Endothelial cell of umbilical vein (primary cell): ENCODE results near the gene OTULIN.

ENCODE experiments used
- CTCF ChIP-seq, 2 donors: IDR thresholded peaks; 1 replicate in 1 of 2; 2 replicates in 1 of 2; pipeline ENCODE4 v1.5.1; 2011; ENCODE audit warnings: low read length in 2 of 2, mild to moderate bottlenecking in 2 of 2, moderate library complexity in 2 of 2, control low read depth in 1 of 2, inconsistent platforms in 1 of 2, low read depth in 1 of 2; ENCODE audit not compliant: insufficient read depth in 1 of 2; ENCODE audit errors: extremely low read depth in 1 of 2
- EZH2 ChIP-seq: IDR thresholded peaks from 2 replicates; pipeline ENCODE4 v1.6.1; 2012; ENCODE audit warnings: borderline replicate concordance, low read depth, mild to moderate bottlenecking, moderate library complexity, low read length, inconsistent platforms; ENCODE audit not compliant: severe bottlenecking
- FOS ChIP-seq: IDR thresholded peaks from 2 replicates; pipeline ENCODE4 v1.6.1; 2011; ENCODE audit warnings: mild to moderate bottlenecking, low read length, moderate library complexity, borderline replicate concordance; ENCODE audit not compliant: insufficient read depth
- MYC ChIP-seq: IDR thresholded peaks from one replicate; pipeline ENCODE4 v1.6.1; 2011; ENCODE audit warnings: mild to moderate bottlenecking, low read depth, low read length
- POLR2AphosphoS5 ChIP-seq: IDR thresholded peaks from 2 replicates; pipeline ENCODE4 v1.6.1; 2012; ENCODE audit warnings: low read depth, mild to moderate bottlenecking, control low read depth, low read length, moderate library complexity; ENCODE audit not compliant: insufficient read depth

- no peak for TF ChIP-seq CTCF (IDR thresholded peaks at IDR 0.05; ENCODE audit: extremely low read depth in 1 of 2, insufficient read depth in 1 of 2, low read depth in 1 of 2, low read length in 2 of 2)
- no peak for TF ChIP-seq POLR2AphosphoS5
- no peak for TF ChIP-seq EZH2
- no peak for TF ChIP-seq MYC
- TF ChIP-seq FOS, result no peak
These were observed 22.6 kb downstream of the OTULIN start for GRCh38 chr5:14687023-14687665.
